ENCODE data around the gene NGF. TPM values are rescaled to one million over a fixed set of nuclear protein-coding genes. Genes with fewer than 3 reads are reported as not detected.

The NGF gene
- polyA plus RNA-seq, 3 donors = not detected

DNA sequence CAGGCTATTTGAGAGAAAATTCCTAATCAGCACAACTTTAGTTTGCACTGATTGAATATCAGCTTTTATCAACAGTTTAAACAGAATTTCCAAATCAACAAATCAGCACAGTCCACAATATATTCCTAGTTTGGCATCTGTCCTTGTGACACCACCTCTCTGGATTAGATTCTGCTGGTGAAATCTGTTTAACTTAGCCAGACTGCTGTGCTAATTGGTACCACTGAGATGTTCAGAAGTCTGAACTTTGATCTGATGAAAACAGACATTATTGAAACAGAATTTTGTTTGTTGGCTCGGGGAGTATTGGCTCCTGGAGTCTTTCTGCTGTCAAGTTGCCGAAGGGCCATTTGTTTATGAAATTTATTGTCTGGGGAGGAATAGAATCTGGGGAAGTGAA lies 17.0 kb upstream of the NGF start:
- peaks cover 3 to 5% of the 10 kb centered on the region in 2 donors for H3K9me3 ChIP-seq (replicated peaks in 1 of 2; ENCODE audit: control insufficient read depth in 1 of 2, insufficient read depth in 1 of 2, low read length in 2 of 2)
- WGBS (ENCODE audit: insufficient coverage) = no CpG with 5 or more reads among the region's 2 CpGs
- H3K27ac Mint-ChIP-seq = no peak overlapping the region
- H3K36me3 Mint-ChIP-seq = no peaks in the 10 kb centered on the region
- no peak overlapping the region for H3K27ac ChIP-seq (ENCODE audit: low read depth in 1 of 2, low read length in 2 of 2)
- H3K27me3 ChIP-seq (ENCODE audit: control insufficient read depth in 2 of 2, insufficient read depth in 2 of 2, low read length in 2 of 2) = no peaks in the 10 kb centered on the region
- H3K4me1 ChIP-seq (ENCODE audit: control insufficient read depth in 1 of 2, insufficient read depth in 2 of 2, low read length in 2 of 2) = no peaks in the 10 kb centered on the region
- no peak overlapping the region for H3K4me2 ChIP-seq (replicated peaks; ENCODE audit: extremely low read depth, low read length, poor library complexity, severe bottlenecking)
- H3K4me1 Mint-ChIP-seq = no peaks in the 10 kb centered on the region
- H3K9me3 Mint-ChIP-seq = peaks cover 1 to 7% (median 3%) of the 10 kb centered on the region in 7 donors
- H3K79me2 ChIP-seq (ENCODE audit: insufficient read depth, low read length) = no peaks in the 10 kb centered on the region
- H3K9ac ChIP-seq (ENCODE audit: insufficient read depth, low read length, poor library complexity, severe bottlenecking) = no peak overlapping the region
- H4K20me1 ChIP-seq (ENCODE audit: insufficient read depth, low read length) = no peaks in the 10 kb centered on the region
- no peak overlapping the region for H3K4me3 ChIP-seq (replicated peaks in 1 of 3; ENCODE audit: low read depth in 2 of 3, low read length in 3 of 3)
- H3K27me3 Mint-ChIP-seq (ENCODE audit: low read depth in 3 of 3) = peaks cover 2 to 3% (median 2%) of the 10 kb centered on the region in 3 donors
- H3K36me3 ChIP-seq (replicated peaks in 1 of 2; ENCODE audit: control insufficient read depth in 1 of 2, insufficient read depth in 2 of 2, low read length in 2 of 2) = no peaks in the 10 kb centered on the region
- TF ChIP-seq CTCF (IDR thresholded peaks at IDR 0.05) = no peak
- no peak overlapping the region for H3K4me3 Mint-ChIP-seq
- H2AFZ ChIP-seq (ENCODE audit: insufficient read depth, low read depth, low read length, poor library complexity, severe bottlenecking) = no peak overlapping the region
- no peak for DNase-seq
- intact Hi-C loops (cut with micrococcal nuclease) = no loop called here

- intact Hi-C loops (cut with micrococcal nuclease) = no loop called here
- no peaks in the 10 kb centered on the region for H3K4me1 Mint-ChIP-seq
- no peak overlapping the region for H3K27ac Mint-ChIP-seq
- Histone ChIP-seq H2AFZ (ENCODE audit: insufficient read depth, low read depth, low read length, poor library complexity, severe bottlenecking) (no peak overlapping the region), H3K9ac (ENCODE audit: insufficient read depth, low read length, poor library complexity, severe bottlenecking) (no peak overlapping the region), H3K4me3 (replicated peaks in 1 of 3; ENCODE audit: low read depth in 2 of 3, low read length in 3 of 3) (no peak overlapping the region), H3K9me3 (replicated peaks in 1 of 2; ENCODE audit: control insufficient read depth in 1 of 2, insufficient read depth in 1 of 2, low read length in 2 of 2) (no peaks in the 10 kb centered on the region), H3K27ac (ENCODE audit: low read depth in 1 of 2, low read length in 2 of 2) (no peak overlapping the region), H3K79me2 (ENCODE audit: insufficient read depth, low read length) (no peaks in the 10 kb centered on the region), H4K20me1 (ENCODE audit: insufficient read depth, low read length) (no peaks in the 10 kb centered on the region), H3K4me2 (replicated peaks; ENCODE audit: extremely low read depth, low read length, poor library complexity, severe bottlenecking) (no peak overlapping the region), H3K27me3 (ENCODE audit: control insufficient read depth in 2 of 2, insufficient read depth in 2 of 2, low read length in 2 of 2) (no peaks in the 10 kb centered on the region), H3K36me3 (replicated peaks in 1 of 2; ENCODE audit: control insufficient read depth in 1 of 2, insufficient read depth in 2 of 2, low read length in 2 of 2) (no peaks in the 10 kb centered on the region), H3K4me1 (ENCODE audit: control insufficient read depth in 1 of 2, insufficient read depth in 2 of 2, low read length in 2 of 2) (no peaks in the 10 kb centered on the region)
- H3K9me3 Mint-ChIP-seq = peaks cover 0 to 2% (median 0%) of the 10 kb centered on the region in 7 donors
- no peak for TF ChIP-seq CTCF (IDR thresholded peaks at IDR 0.05)
- no peak overlapping the region for H3K4me3 Mint-ChIP-seq
- no peak for DNase-seq
- no peaks in the 10 kb centered on the region for H3K36me3 Mint-ChIP-seq
- peaks cover 2 to 5% (median 2%) of the 10 kb centered on the region in 3 donors for H3K27me3 Mint-ChIP-seq (ENCODE audit: low read depth in 3 of 3)
- 50% methylated on average over 2 of the region's 5 CpGs for WGBS (ENCODE audit: insufficient coverage)
Observed at GRCh38 chr1:115351143-115351542, 13.1 kb upstream of the NGF start.

Data from CD14-positive monocyte (primary cell).